Measurements from ENCODE around the gene C19orf53. TPM values are rescaled to one million over a fixed set of nuclear protein-coding genes. Genes with fewer than 3 reads are reported as not detected.

The C19orf53 gene
- total RNA-seq, 1 experiment from 2014 or later = 115 TPM

- Histone ChIP-seq H4K20me1 (ENCODE audit: insufficient read depth) (no peaks in the 10 kb centered on the region), H3K4me2 (ENCODE audit: low read length) (no peak overlapping the region), H3K4me3 (replicated peaks in 1 of 2; ENCODE audit: low read depth in 1 of 2, low read length in 2 of 2) (no peak overlapping the region), H3K9ac (ENCODE audit: low read length) (no peak overlapping the region), H3K36me3 (ENCODE audit: control insufficient read depth in 1 of 2, insufficient read depth in 2 of 2, low read length in 2 of 2) (peaks cover 3 to 12% of the 10 kb centered on the region in 2 experiments; a peak in 2 of 4 replicates), H3K27me3 (ENCODE audit: insufficient read depth, low read length) (no peaks in the 10 kb centered on the region), H3K9me2 (ENCODE audit: insufficient read depth) (no peaks in the 10 kb centered on the region), H3K4me1 (ENCODE audit: control insufficient read depth in 1 of 2, insufficient read depth in 2 of 2, low read length in 2 of 2) (peaks cover 11 to 26% of the 10 kb centered on the region in 2 experiments), H2AFZ (ENCODE audit: low read depth, low read length, poor library complexity, severe bottlenecking) (no peak overlapping the region), H3K9me3 (ENCODE audit: control insufficient read depth in 1 of 2, insufficient read depth in 1 of 2, low read depth in 1 of 2, low read length in 2 of 2) (peaks cover 0 to 2% of the 10 kb centered on the region in 2 experiments; a peak in 1 of 4 replicates), H3K79me2 (ENCODE audit: insufficient read depth, low read length) (no peaks in the 10 kb centered on the region), H3K27ac (ENCODE audit: low read depth, low read length) (no peak overlapping the region)
- ChIA-PET POLR2A (interaction anchor here (0.6 kb wide), 1 partner anchor 10 kb away, joined by 5 read pairs; no protein-coding TSS in a partner anchor), CTCF (no interaction called here), RAD21 (ENCODE audit: low non-redundant PET in 1 of 2, low total read pairs in 2 of 2, uncharacterized antibody in 2 of 2, unreplicated experiment in 2 of 2) (no interaction called here)
- peak; percentile 84 for ATAC-seq
- TF ChIP-seq CTCF (IDR thresholded peaks at IDR 0.05 in 2 of 3, conservative IDR thresholded peaks at IDR 0.05 in 1 of 3; ENCODE audit: borderline replicate concordance in 1 of 3, insufficient read depth in 1 of 3, low read depth in 2 of 3, low read length in 2 of 3) = peak in 2 of 3 experiments; percentile 57 to 59; a peak in 4 of 6 replicates
- TF ChIP-seq POLR2A (IDR thresholded peaks at IDR 0.05; ENCODE audit: borderline replicate concordance, extremely low read depth, insufficient read depth, insufficient read length) = no peak
- TF ChIP-seq REST (IDR thresholded peaks at IDR 0.05; ENCODE audit: low read depth) = no peak
- TF ChIP-seq RAD21 (IDR thresholded peaks at IDR 0.05; ENCODE audit: low read depth) = 0 out of 2 replicates have a peak, but pooled peaks have one; percentile 27
- no peak for TF ChIP-seq JUND (IDR thresholded peaks at IDR 0.05)
- no peak for TF ChIP-seq ZFX (IDR thresholded peaks at IDR 0.05)
- TF ChIP-seq MAX (IDR thresholded peaks at IDR 0.05) = 0 out of 2 replicates have a peak, but pooled peaks have one; percentile 19
- TF ChIP-seq ELF1 (IDR thresholded peaks at IDR 0.05; ENCODE audit: borderline replicate concordance, low read depth) = no peak
- TF ChIP-seq ZNF274 (IDR thresholded peaks at IDR 0.05; ENCODE audit: low read depth, low read length) = no peak
- no TSS peak for BruUV-seq (replicated peaks)
- intact Hi-C loops (cut with micrococcal nuclease) = no loop called here
- no peak for DNase-seq (ENCODE audit: low read depth, low spot score)
These were observed 30.8 kb downstream of the C19orf53 start for GRCh38 chr19:13804830-13805683.

All from HCT116 (cell line).